A549 (cell line): ENCODE measurements around the gene DNAH8. TPM values are rescaled to one million over a fixed set of nuclear protein-coding genes. Genes with fewer than 3 reads are reported as not detected.

Experiments
- ATAC-seq, 2 experiments: fragments of 200-7000 bp in 1 of 2; fragments of >200 bp in 1 of 2; cut with Nextera tagmentation in 1 of 2; cut with Tn5 transposase in 1 of 2; 3 replicates each; pipeline versions ENCODE4 v1.8.0 to v1.9.1; 2018 to 2020; ENCODE audit warnings: mild to moderate bottlenecking in 1 of 2, moderate library complexity in 1 of 2
- CTCF ChIA-PET: fragments of 300-600 bp; sonication (Branson Sonifier 250); formaldehyde crosslinking; extraction: SDS; loops from one replicate; lab custom pipeline; 2021; ENCODE audit warnings: antibody characterized with exemption, inconsistent platforms; lab: Yijun Ruan, JAX
- POLR2A ChIA-PET: fragments of 350-600 bp; formaldehyde crosslinking; extraction: SDS; loops from one replicate; lab custom pipeline; 2021; ENCODE audit warnings: antibody characterized with exemption, inconsistent platforms; lab: Yijun Ruan, JAX
- DNase-seq, 2 experiments: peaks; one replicate each; pipeline versions ENCODE4 v3.0.0 to v3.0.0-alpha.2; 2011 to 2016; ENCODE audit warnings: low read depth in 1 of 2, low spot score in 1 of 2
- FAIRE-seq: peaks from 2 replicates; lab custom pipeline; 2011; peaks lifted over from hg19 to GRCh38; lab: Jason Lieb, UNC
- H3K27ac ChIP-seq, 2 experiments: fragments of >200 bp; sonication (Bioruptor Twin); formaldehyde crosslinking; 3 replicates each; pipeline ENCODE4 v1.5.1; 2016 to 2017
- H3K4me1 ChIP-seq: fragments of >200 bp; sonication (Bioruptor Twin); formaldehyde crosslinking; 3 replicates; pipeline ENCODE4 v1.6.1; 2016
- H3K4me2 ChIP-seq: fragments of >200 bp; sonication (Bioruptor Twin); formaldehyde crosslinking; 3 replicates; pipeline ENCODE4 v1.6.1; 2016
- H3K4me3 ChIP-seq: fragments of >200 bp; sonication (Bioruptor Twin); formaldehyde crosslinking; 3 replicates; pipeline ENCODE4 v1.5.1; 2016
- H3K9me3 ChIP-seq: fragments of >200 bp; sonication (Bioruptor Twin); formaldehyde crosslinking; 3 replicates; pipeline ENCODE4 v1.6.1; 2016
- BHLHE40 ChIP-seq: IDR thresholded peaks from 2 replicates; pipeline ENCODE4 v1.6.1; 2012; ENCODE audit warnings: low read depth, low read length, inconsistent platforms
- CBX2 ChIP-seq: fragments of 200-600 bp; sonication (generic); IDR thresholded peaks from 2 replicates; pipeline ENCODE4 v1.6.1; 2016; ENCODE audit warnings: low read depth, mild to moderate bottlenecking, borderline replicate concordance
- CBX8 ChIP-seq: fragments of 200-600 bp; sonication (generic); IDR thresholded peaks from 2 replicates; pipeline ENCODE4 v1.6.1; 2016
- CEBPB ChIP-seq, 2 experiments: fragments of >200 bp in 1 of 2; sonication (Bioruptor Twin) in 1 of 2; formaldehyde crosslinking in 1 of 2; IDR thresholded peaks; 2 replicates each; pipeline ENCODE4 v1.6.1; 2012 to 2016
- CHD2 ChIP-seq: fragments of 150-350 bp; IDR thresholded peaks from 2 replicates; pipeline ENCODE4 v1.6.1; 2014; ENCODE audit warnings: low read length; ENCODE audit not compliant: partially characterized antibody
- CHD4 ChIP-seq: fragments of 200-600 bp; sonication (generic); IDR thresholded peaks from 2 replicates; pipeline ENCODE4 v1.6.1; 2016; ENCODE audit warnings: antibody characterized with exemption, mild to moderate bottlenecking, borderline replicate concordance
- CTCF ChIP-seq: fragments of >200 bp; sonication (Bioruptor Twin); formaldehyde crosslinking; IDR thresholded peaks from 3 replicates; pipeline ENCODE4 v1.5.1; 2016
- EHF ChIP-seq: fragments of 250-450 bp; sonication (Bioruptor Pico); IDR thresholded peaks from 2 replicates; pipeline ENCODE4 v1.5.0; 2020; ENCODE audit warnings: mild to moderate bottlenecking
- EP300 ChIP-seq, 2 experiments: fragments of >200 bp; sonication (Bioruptor Twin); formaldehyde crosslinking; IDR thresholded peaks; 2 replicates in 1 of 2; 3 replicates in 1 of 2; pipeline ENCODE4 v1.6.1; 2016 to 2017
- FOSB ChIP-seq: fragments of 250-450 bp; sonication (Bioruptor Pico); IDR thresholded peaks from 2 replicates; pipeline ENCODE4 v1.5.0; 2020; ENCODE audit warnings: mild to moderate bottlenecking, moderate library complexity
- FOXS1 ChIP-seq: fragments of 250-450 bp; sonication (Bioruptor Pico); IDR thresholded peaks from 2 replicates; pipeline ENCODE4 v1.5.0; 2020; ENCODE audit warnings: mild to moderate bottlenecking, moderate library complexity
- HOXA7 ChIP-seq: fragments of 250-450 bp; sonication (Bioruptor Pico); IDR thresholded peaks from 2 replicates; pipeline ENCODE4 v1.5.0; 2020; ENCODE audit warnings: mild to moderate bottlenecking, moderate library complexity
- JUN ChIP-seq, 2 experiments: fragments of >200 bp; sonication (Bioruptor Twin); formaldehyde crosslinking; IDR thresholded peaks; 2 replicates in 1 of 2; 3 replicates in 1 of 2; pipeline ENCODE4 v1.6.1; 2016 to 2017
- JUNB ChIP-seq: fragments of >200 bp; sonication (Bioruptor Twin); formaldehyde crosslinking; IDR thresholded peaks from 2 replicates; pipeline ENCODE4 v1.6.1; 2016
- KDM1A ChIP-seq: fragments of 200-600 bp; sonication (generic); IDR thresholded peaks from 2 replicates; pipeline ENCODE4 v1.6.1; 2016; ENCODE audit warnings: low read depth, mild to moderate bottlenecking
- MAFK ChIP-seq: fragments of 450-650 bp; IDR thresholded peaks from 2 replicates; pipeline ENCODE4 v1.6.1; 2014; ENCODE audit not compliant: partially characterized antibody
- MYC ChIP-seq: IDR thresholded peaks from 2 replicates; pipeline ENCODE4 v1.6.1; 2012; ENCODE audit warnings: mild to moderate bottlenecking, inconsistent platforms, low read length, improper control_type of control experiment, borderline replicate concordance
- NFE2L2 ChIP-seq: fragments of 150-350 bp; conservative IDR thresholded peaks from 2 replicates; pipeline ENCODE4 v1.6.1; 2014; ENCODE audit warnings: low read length
- NPAS2 ChIP-seq: fragments of 250-450 bp; sonication (Bioruptor Pico); IDR thresholded peaks from 2 replicates; pipeline ENCODE4 v1.8.0; 2022; ENCODE audit warnings: mild to moderate bottlenecking, moderate library complexity, borderline replicate concordance
- NR3C1 ChIP-seq: fragments of >200 bp; sonication (Bioruptor Twin); formaldehyde crosslinking; IDR thresholded peaks from 3 replicates; pipeline ENCODE4 v1.6.1; 2017
- PBX3 ChIP-seq: IDR thresholded peaks from 2 replicates; pipeline ENCODE4 v1.6.1; 2012
- POLR2AphosphoS2 ChIP-seq: conservative IDR thresholded peaks from 2 replicates; pipeline ENCODE4 v1.6.1; 2012; ENCODE audit warnings: low read length, improper control_type of control experiment, inconsistent platforms
- RFX5 ChIP-seq: fragments of 450-650 bp; IDR thresholded peaks from 2 replicates; pipeline ENCODE4 v1.7.1; 2014; ENCODE audit warnings: antibody characterized with exemption, mild to moderate bottlenecking, moderate library complexity
- TP53 ChIP-seq: fragments of 250-450 bp; sonication (Bioruptor Pico); IDR thresholded peaks from 2 replicates; pipeline ENCODE4 v1.5.0; 2021; ENCODE audit warnings: mild to moderate bottlenecking, moderate library complexity
- ZSCAN20 ChIP-seq: fragments of 250-450 bp; sonication (Bioruptor Pico); IDR thresholded peaks from 2 replicates; pipeline ENCODE4 v1.8.0; 2022; ENCODE audit warnings: mild to moderate bottlenecking, moderate library complexity
- WGBS: methylation state at CpG from one replicate; pipeline ENCODE4 v1.1.6; 2017; ENCODE audit errors: missing lambda C conversion rate; 5-methylcytosine and 5-hydroxymethylcytosine counted together
- polyA plus RNA-seq, 4 experiments: library from polyadenylated mRNA; depleted of rRNA in 3 of 4; stranded (reverse); fragments of >200 nt; fragmentation: RNase III in 1 of 4; extraction: RNeasy Plus Mini Kit Qiagen cat#74134 plus additional on column Dnase treatment in 1 of 4; gene quantifications; 2 replicates in 3 of 4; 3 replicates in 1 of 4; pipeline ENCODE4 v1.2.3, GENCODE V29; 2011 to 2017
- TF ChIP-seq, protein P1 (sequence below): fragments of 150-350 bp; IDR thresholded peaks from 2 replicates; pipeline ENCODE4 v1.6.1; 2014; ENCODE audit warnings: low read depth, mild to moderate bottlenecking, low read length
- TF ChIP-seq, protein P2 (sequence below): fragments of >200 bp; sonication (Bioruptor Twin); formaldehyde crosslinking; IDR thresholded peaks from 3 replicates; pipeline ENCODE4 v1.6.1; 2016
- TF ChIP-seq, protein P3 (sequence below): IDR thresholded peaks from 2 replicates; pipeline ENCODE4 v1.6.1; 2012

DNAH8 gene
- polyA plus RNA-seq, 2 of the 4 experiments (the other 2 are of a cell fraction), result not detected

GRCh38 chr6:38714239-38715015 lies 684 bp upstream of the DNAH8 start:
- CTCF ChIA-PET, result no interaction called here
- no peak for ATAC-seq
- 49% methylated on average over 4 of the region's 4 CpGs for WGBS
- no peak for TF ChIP-seq MAFK
- no peak for TF ChIP-seq BHLHE40
- TF ChIP-seq NFE2L2, result no peak
- no peak for TF ChIP-seq ZSCAN20 (CRISPR knock-in tag)
- TF ChIP-seq, protein P1, sequence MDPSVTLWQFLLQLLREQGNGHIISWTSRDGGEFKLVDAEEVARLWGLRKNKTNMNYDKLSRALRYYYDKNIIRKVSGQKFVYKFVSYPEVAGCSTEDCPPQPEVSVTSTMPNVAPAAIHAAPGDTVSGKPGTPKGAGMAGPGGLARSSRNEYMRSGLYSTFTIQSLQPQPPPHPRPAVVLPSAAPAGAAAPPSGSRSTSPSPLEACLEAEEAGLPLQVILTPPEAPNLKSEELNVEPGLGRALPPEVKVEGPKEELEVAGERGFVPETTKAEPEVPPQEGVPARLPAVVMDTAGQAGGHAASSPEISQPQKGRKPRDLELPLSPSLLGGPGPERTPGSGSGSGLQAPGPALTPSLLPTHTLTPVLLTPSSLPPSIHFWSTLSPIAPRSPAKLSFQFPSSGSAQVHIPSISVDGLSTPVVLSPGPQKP, result no peak
- TF ChIP-seq CHD4, result no peak
- TF ChIP-seq NPAS2 (CRISPR knock-in tag), result no peak
- no peak for TF ChIP-seq KDM1A
- no peak for TF ChIP-seq RFX5
- TF ChIP-seq CBX2, result no peak
- no peak for TF ChIP-seq MYC
- no peak for TF ChIP-seq CTCF
- no peak for TF ChIP-seq JUNB
- TF ChIP-seq HOXA7, result no peak
- TF ChIP-seq EHF (CRISPR knock-in tag), result no peak
- TF ChIP-seq, protein P2, sequence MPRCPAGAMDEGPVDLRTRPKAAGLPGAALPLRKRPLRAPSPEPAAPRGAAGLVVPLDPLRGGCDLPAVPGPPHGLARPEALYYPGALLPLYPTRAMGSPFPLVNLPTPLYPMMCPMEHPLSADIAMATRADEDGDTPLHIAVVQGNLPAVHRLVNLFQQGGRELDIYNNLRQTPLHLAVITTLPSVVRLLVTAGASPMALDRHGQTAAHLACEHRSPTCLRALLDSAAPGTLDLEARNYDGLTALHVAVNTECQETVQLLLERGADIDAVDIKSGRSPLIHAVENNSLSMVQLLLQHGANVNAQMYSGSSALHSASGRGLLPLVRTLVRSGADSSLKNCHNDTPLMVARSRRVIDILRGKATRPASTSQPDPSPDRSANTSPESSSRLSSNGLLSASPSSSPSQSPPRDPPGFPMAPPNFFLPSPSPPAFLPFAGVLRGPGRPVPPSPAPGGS, result no peak
- no peak for TF ChIP-seq FOSB (CRISPR knock-in tag)
- no peak for TF ChIP-seq POLR2AphosphoS2
- TF ChIP-seq TP53 (CRISPR knock-in tag), result no peak
- TF ChIP-seq CBX8, result no peak
- Histone ChIP-seq H3K27ac (no peak overlapping the region), H3K4me2 (no peak overlapping the region), H3K9me3 (no peaks in the 10 kb centered on the region), H3K4me1 (no peaks in the 10 kb centered on the region), H3K4me3 (no peak overlapping the region)
- POLR2A ChIA-PET, result no interaction called here
- DNase-seq, result no peak
- no peak for FAIRE-seq

GRCh38 chr6:38716825-38717224 lies 1.7 kb downstream of the DNAH8 start:
- POLR2A ChIA-PET, result no interaction called here
- ATAC-seq, result no peak
- no peak overlapping the region for H3K27ac ChIP-seq
- no peak overlapping the region for H3K4me2 ChIP-seq
- no peak overlapping the region for H3K4me3 ChIP-seq
- FAIRE-seq, result no peak
- H3K9me3 ChIP-seq, result no peaks in the 10 kb centered on the region
- 63% methylated on average over 2 of the region's 2 CpGs for WGBS
- CTCF ChIA-PET, result no interaction called here
- TF ChIP-seq JUN (IDR thresholded peaks at IDR 0.05), result no peak
- no peak for TF ChIP-seq EHF (CRISPR knock-in tag)
- TF ChIP-seq FOXS1 (CRISPR knock-in tag), result no peak
- TF ChIP-seq PBX3, result no peak
- TF ChIP-seq, protein P2, result no peak
- TF ChIP-seq JUNB, result no peak
- no peak for TF ChIP-seq EP300 (IDR thresholded peaks at IDR 0.05)
- TF ChIP-seq CTCF, result no peak
- no peak for TF ChIP-seq CEBPB (IDR thresholded peaks at IDR 0.05)
- no peak for TF ChIP-seq TP53 (CRISPR knock-in tag)
- no peak for TF ChIP-seq CHD2
- TF ChIP-seq, protein P3, sequence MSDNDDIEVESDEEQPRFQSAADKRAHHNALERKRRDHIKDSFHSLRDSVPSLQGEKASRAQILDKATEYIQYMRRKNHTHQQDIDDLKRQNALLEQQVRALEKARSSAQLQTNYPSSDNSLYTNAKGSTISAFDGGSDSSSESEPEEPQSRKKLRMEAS, result no peak
- no peak for TF ChIP-seq MYC
- TF ChIP-seq NR3C1, result no peak
- TF ChIP-seq, all 56 proteins: peak for 0
- DNase-seq, result no peak
- H3K4me1 ChIP-seq, result no peaks in the 10 kb centered on the region
